HepG2 (cell line): Measurements from ENCODE around the gene CREB3. TPM values are rescaled to one million over a fixed set of nuclear protein-coding genes. Genes with fewer than 3 reads are reported as not detected.

ENCODE experiments used
- ATAC-seq: fragments of 200-7000 bp; cut with Tn5 transposase; 3 replicates; pipeline ENCODE4 v1.9.1; 2020; ENCODE audit warnings: mild to moderate bottlenecking, moderate library complexity
- BruUV-seq: library from RNA; stranded (reverse); fragments of 400-500 nt; replicated peaks from 2 replicates; lab custom pipeline; 2021; lab: Mats Ljungman, UMichigan
- CTCF ChIA-PET: fragments of 300-600 bp; formaldehyde crosslinking; extraction: SDS; loops from one replicate; lab custom pipeline; 2021; ENCODE audit warnings: low total read pairs, inconsistent platforms, low intra/inter-chr PET ratio; lab: Yijun Ruan, JAX
- POLR2A ChIA-PET: fragments of 350-600 bp; sonication (Branson Sonifier 250); formaldehyde crosslinking; loops from one replicate; lab custom pipeline; 2020; ENCODE audit warnings: antibody characterized with exemption, inconsistent platforms; lab: Yijun Ruan, JAX
- DNase-seq: peaks from one replicate; pipeline ENCODE4 v3.0.0-alpha.2; 2015; ENCODE audit warnings: low spot score
- FAIRE-seq: peaks from 3 replicates; lab custom pipeline; 2011; peaks lifted over from hg19 to GRCh38; lab: Jason Lieb, UNC
- H2AFZ ChIP-seq: one replicate; pipeline ENCODE4 v1.6.1; 2011; ENCODE audit warnings: low read length, inconsistent platforms
- H3K27ac ChIP-seq: fragments of 300-600 bp; 3 replicates; pipeline ENCODE4 v1.8.0; 2011; ENCODE audit warnings: mixed run types, mild to moderate bottlenecking, mixed read lengths, low read length, inconsistent platforms; ENCODE audit not compliant: insufficient read depth; ENCODE audit errors: extremely low read length
- H3K27me3 ChIP-seq, 2 experiments: fragments of 200-600 bp in 1 of 2; 2 replicates in 1 of 2; 3 replicates in 1 of 2; pipeline versions ENCODE4 v1.6.0 to v1.8.0; 2011; ENCODE audit warnings: low read length in 2 of 2, mild to moderate bottlenecking in 2 of 2, moderate library complexity in 2 of 2, inconsistent platforms in 1 of 2; ENCODE audit not compliant: insufficient read depth in 2 of 2, control insufficient read depth in 1 of 2
- H3K36me3 ChIP-seq, 2 experiments: fragments of 200-600 bp in 1 of 2; replicated peaks in 1 of 2; 2 replicates in 1 of 2; 3 replicates in 1 of 2; pipeline versions ENCODE4 v1.5.1 to v1.8.0; 2011; ENCODE audit warnings: low read length in 2 of 2, inconsistent platforms in 1 of 2; ENCODE audit not compliant: insufficient read depth in 2 of 2, control insufficient read depth in 1 of 2
- H3K4me1 ChIP-seq: 2 replicates; pipeline ENCODE4 v1.5.1; 2012; ENCODE audit warnings: low read length, inconsistent platforms; ENCODE audit not compliant: insufficient read depth
- H3K4me2 ChIP-seq: 2 replicates; pipeline ENCODE4 v1.6.0; 2011; ENCODE audit warnings: low read depth, low read length, inconsistent platforms
- H3K4me3 ChIP-seq, 3 experiments: fragments of 200-600 bp in 1 of 3; sonication (generic), shearing (Covaris generic) in 1 of 3; replicated peaks in 1 of 3; 2 replicates each; pipeline ENCODE4 v1.5.1; 2011 to 2016; ENCODE audit warnings: low read length in 3 of 3, inconsistent platforms in 2 of 3, low read depth in 2 of 3, mild to moderate bottlenecking in 2 of 3, control low read depth in 1 of 3, mixed read lengths in 1 of 3; ENCODE audit not compliant: insufficient read depth in 1 of 3
- H3K79me2 ChIP-seq: one replicate; pipeline ENCODE4 v1.6.1; 2011; ENCODE audit warnings: low read length, inconsistent platforms; ENCODE audit not compliant: insufficient read depth
- H3K9ac ChIP-seq: 2 replicates; pipeline ENCODE4 v1.6.0; 2011; ENCODE audit warnings: mild to moderate bottlenecking, low read depth, low read length, inconsistent platforms; ENCODE audit not compliant: insufficient read depth
- H3K9me3 ChIP-seq: 2 replicates; pipeline ENCODE4 v1.5.1; 2012; ENCODE audit warnings: mild to moderate bottlenecking, low read length
- H4K20me1 ChIP-seq: 2 replicates; pipeline ENCODE4 v1.6.0; 2011; ENCODE audit warnings: inconsistent platforms, mild to moderate bottlenecking, low read length, moderate library complexity; ENCODE audit not compliant: insufficient read depth
- BRD4 ChIP-seq: sonication (generic); formaldehyde crosslinking; IDR thresholded peaks from 2 replicates; pipeline ENCODE4 v1.4.0; 2020; ENCODE audit warnings: missing genetic modification reagents
- CREB1 ChIP-seq, 2 experiments: fragments of 450-650 bp in 1 of 2; IDR thresholded peaks; 2 replicates each; pipeline ENCODE4 v1.6.1; 2016 to 2017; ENCODE audit warnings: control low read depth in 1 of 2, mild to moderate bottlenecking in 1 of 2, missing compliant biosample characterization in 1 of 2, missing genetic modification characterization in 1 of 2
- MED13 ChIP-seq: sonication (generic); formaldehyde crosslinking; IDR thresholded peaks from 2 replicates; pipeline ENCODE4 v1.5.0; 2020; ENCODE audit warnings: missing genetic modification reagents
- NFYB ChIP-seq: sonication (generic); formaldehyde crosslinking; IDR thresholded peaks from 2 replicates; pipeline ENCODE4 v1.4.0; 2020; ENCODE audit warnings: missing genetic modification reagents
- PHF5A ChIP-seq: IDR thresholded peaks from one replicate; pipeline ENCODE4 v1.6.1; 2018; ENCODE audit warnings: low read depth, missing genetic modification reagents; ENCODE audit not compliant: unreplicated experiment
- TOE1 ChIP-seq: sonication (generic); formaldehyde crosslinking; IDR thresholded peaks from 2 replicates; pipeline ENCODE4 v1.4.0; 2020; ENCODE audit warnings: mild to moderate bottlenecking, missing genetic modification reagents
- ZNF674 ChIP-seq: sonication (generic); formaldehyde crosslinking; IDR thresholded peaks from 2 replicates; pipeline ENCODE4 v1.5.0; 2020; ENCODE audit warnings: low read depth, mild to moderate bottlenecking, missing genetic modification reagents
- ZNF687 ChIP-seq: sonication (generic); formaldehyde crosslinking; IDR thresholded peaks from 2 replicates; pipeline ENCODE4 v1.5.1; 2020; ENCODE audit warnings: mild to moderate bottlenecking, missing genetic modification reagents, moderate library complexity
- WGBS: methylation state at CpG from one replicate; pipeline ENCODE4 v1.1.6; 2017; ENCODE audit warnings: low lambda C conversion rate; 5-methylcytosine and 5-hydroxymethylcytosine counted together
- in situ Hi-C: cut with HindIII; loops from 2 replicates; pipeline ENCODE4 v1.10.0; 2017; ENCODE audit warnings: low pct_unique_long_range_greater_than_20kb; ENCODE audit not compliant: extremely low pct_ligation_motif_present
- intact Hi-C: fragments of 100-400 bp; cut with micrococcal nuclease; formaldehyde crosslinking; loops from one replicate; pipeline ENCODE4 v1.10.0; 2022; ENCODE audit not compliant: unreplicated experiment
- polyA plus RNA-seq, 8 experiments: library from polyadenylated mRNA; depleted of rRNA in 3 of 8; stranded (reverse) in 7 of 8; unstranded in 1 of 8; fragments of >200 nt; fragmentation: Illumina TruSeq in 4 of 8; extraction: Trizol in 4 of 8; gene quantifications; 2 replicates each; pipeline versions ENCODE4 v1.2.1 to v1.2.3, GENCODE V29; 2011 to 2016; ENCODE audit warnings: low read depth in 4 of 8, missing spikeins in 1 of 8, mixed read lengths in 1 of 8; ENCODE audit not compliant: insufficient read depth in 1 of 8
- total RNA-seq, 5 experiments: library from RNA; depleted of rRNA; stranded (reverse); fragments of >200 nt; fragmentation: Illumina TruSeq; extraction: Trizol; gene quantifications; 2 replicates each; pipeline ENCODE4 v1.2.3, GENCODE V29; 2016; ENCODE audit warnings: low read depth in 1 of 5
- TF ChIP-seq, protein P1 (sequence below): sonication (generic); formaldehyde crosslinking; IDR thresholded peaks from 2 replicates; pipeline ENCODE4 v1.4.0; 2020; ENCODE audit warnings: missing genetic modification reagents, borderline replicate concordance

The CREB3 gene
- total and polyA plus RNA-seq, 2 of the 13 experiments (the other 11 are each of a cell fraction or from before 2014, with no cell fraction given): 11.1 to 34.2 TPM

DNA sequence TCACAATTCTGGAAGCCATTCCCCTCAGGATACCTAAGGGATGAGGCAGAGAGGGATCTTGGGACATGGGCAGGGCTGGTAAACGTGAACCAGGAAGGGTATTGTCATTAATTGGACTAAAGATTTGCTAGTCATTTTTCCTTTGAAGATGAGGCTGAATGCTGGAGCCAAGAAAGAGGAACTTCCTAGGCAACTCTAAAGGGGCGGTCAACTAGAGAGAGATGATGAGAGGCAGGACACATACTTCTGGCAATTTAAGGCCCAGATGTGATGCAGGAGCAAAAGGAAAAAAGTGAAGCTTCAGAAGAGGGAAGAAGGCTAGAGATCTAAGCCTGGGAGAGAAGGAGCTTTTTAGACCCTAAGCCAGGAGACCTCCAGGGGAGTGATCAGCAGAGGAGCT is 11.0 kb downstream of the CREB3 start:
- Histone ChIP-seq H3K27me3 (no peaks in the 10 kb centered on the region; a peak in 2 of 5 replicates), H3K9ac (no peak overlapping the region), H3K9me3 (no peaks in the 10 kb centered on the region), H2AFZ (no peak overlapping the region), H3K36me3 (peaks cover 36 to 62% of the 10 kb centered on the region in 2 experiments), H3K4me3 (no peak overlapping the region)
- BruUV-seq: no TSS peak
- ChIA-PET CTCF (no interaction called here), POLR2A (interaction anchor here (1.3 kb wide), 1 partner anchor 11 kb away, joined by 7 read pairs; the partner anchor contains the start of genes CREB3 and TLN1)
- intact Hi-C loops: no loop called here
- TF ChIP-seq TOE1 (CRISPR knock-in tag): no peak
- TF ChIP-seq ZNF674 (CRISPR knock-in tag): no peak
- TF ChIP-seq, all 625 proteins: peak for 0
- no peak overlapping the region for H3K4me2 ChIP-seq
- peaks cover 37% of the 10 kb centered on the region for H4K20me1 ChIP-seq
- H3K4me1 ChIP-seq: peaks cover 32% of the 10 kb centered on the region
- no peak for FAIRE-seq
- H3K79me2 ChIP-seq: peaks cover 50% of the 10 kb centered on the region
- in situ Hi-C loops: no loop called here
- H3K27ac ChIP-seq: no peak overlapping the region
- no peak for DNase-seq
- ATAC-seq: no peak
- WGBS: 99% methylated on average over 2 of the region's 2 CpGs

DNA sequence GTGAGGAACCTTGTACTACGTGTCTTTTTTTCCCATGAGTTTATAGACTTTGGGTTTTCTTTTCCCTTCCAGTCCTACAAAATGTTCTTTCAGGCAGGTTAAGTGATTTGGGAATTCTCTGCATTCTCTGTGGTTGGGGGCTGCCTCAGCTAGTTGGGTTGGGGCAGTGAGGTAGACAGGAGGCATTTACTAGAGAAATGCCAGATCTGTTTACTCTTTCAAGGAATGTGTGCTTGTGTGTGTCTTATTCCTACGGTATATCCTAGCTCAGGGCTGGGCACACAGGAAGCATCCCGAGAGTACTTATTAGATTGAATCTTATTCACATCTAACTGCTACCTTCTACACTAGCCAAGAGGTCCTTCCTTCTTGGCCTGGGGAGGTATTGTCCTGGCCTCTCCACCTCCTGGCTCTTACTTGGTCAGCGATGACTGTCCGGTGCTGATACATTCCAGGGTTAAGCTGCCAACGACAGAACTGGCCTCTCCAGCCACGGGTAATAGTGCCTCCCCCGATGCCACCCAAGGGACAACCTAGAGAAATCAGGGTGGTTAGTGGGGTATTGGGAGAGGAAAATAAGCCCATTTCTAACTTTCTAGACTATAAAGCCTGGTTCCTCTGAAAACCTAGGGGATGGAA is 11.5 kb downstream of the CREB3 start:
- H3K36me3 ChIP-seq: peaks cover 31 to 56% of the 10 kb centered on the region in 2 experiments
- no peaks in the 10 kb centered on the region for H3K9me3 ChIP-seq
- H3K9ac ChIP-seq: no peak overlapping the region
- H3K79me2 ChIP-seq: peaks cover 51% of the 10 kb centered on the region
- DNase-seq: no peak
- 94% methylated on average over 8 of the region's 8 CpGs for WGBS
- no peak overlapping the region for H2AFZ ChIP-seq
- BruUV-seq: no TSS peak
- no peaks in the 10 kb centered on the region; a peak in 2 of 5 replicates for H3K27me3 ChIP-seq
- intact Hi-C loops: no loop called here
- H3K4me2 ChIP-seq: no peak overlapping the region
- in situ Hi-C loops: no loop called here
- H3K27ac ChIP-seq: no peak overlapping the region
- peaks cover 39% of the 10 kb centered on the region for H4K20me1 ChIP-seq
- POLR2A ChIA-PET: interaction anchor here (1.3 kb wide), 1 partner anchor 12 kb away, joined by 7 read pairs; the partner anchor contains the start of genes CREB3 and TLN1
- peaks cover 32% of the 10 kb centered on the region for H3K4me1 ChIP-seq
- no peak overlapping the region for H3K4me3 ChIP-seq
- ATAC-seq: no peak
- FAIRE-seq: no peak
- CTCF ChIA-PET: no interaction called here
- TF ChIP-seq, protein P1, sequence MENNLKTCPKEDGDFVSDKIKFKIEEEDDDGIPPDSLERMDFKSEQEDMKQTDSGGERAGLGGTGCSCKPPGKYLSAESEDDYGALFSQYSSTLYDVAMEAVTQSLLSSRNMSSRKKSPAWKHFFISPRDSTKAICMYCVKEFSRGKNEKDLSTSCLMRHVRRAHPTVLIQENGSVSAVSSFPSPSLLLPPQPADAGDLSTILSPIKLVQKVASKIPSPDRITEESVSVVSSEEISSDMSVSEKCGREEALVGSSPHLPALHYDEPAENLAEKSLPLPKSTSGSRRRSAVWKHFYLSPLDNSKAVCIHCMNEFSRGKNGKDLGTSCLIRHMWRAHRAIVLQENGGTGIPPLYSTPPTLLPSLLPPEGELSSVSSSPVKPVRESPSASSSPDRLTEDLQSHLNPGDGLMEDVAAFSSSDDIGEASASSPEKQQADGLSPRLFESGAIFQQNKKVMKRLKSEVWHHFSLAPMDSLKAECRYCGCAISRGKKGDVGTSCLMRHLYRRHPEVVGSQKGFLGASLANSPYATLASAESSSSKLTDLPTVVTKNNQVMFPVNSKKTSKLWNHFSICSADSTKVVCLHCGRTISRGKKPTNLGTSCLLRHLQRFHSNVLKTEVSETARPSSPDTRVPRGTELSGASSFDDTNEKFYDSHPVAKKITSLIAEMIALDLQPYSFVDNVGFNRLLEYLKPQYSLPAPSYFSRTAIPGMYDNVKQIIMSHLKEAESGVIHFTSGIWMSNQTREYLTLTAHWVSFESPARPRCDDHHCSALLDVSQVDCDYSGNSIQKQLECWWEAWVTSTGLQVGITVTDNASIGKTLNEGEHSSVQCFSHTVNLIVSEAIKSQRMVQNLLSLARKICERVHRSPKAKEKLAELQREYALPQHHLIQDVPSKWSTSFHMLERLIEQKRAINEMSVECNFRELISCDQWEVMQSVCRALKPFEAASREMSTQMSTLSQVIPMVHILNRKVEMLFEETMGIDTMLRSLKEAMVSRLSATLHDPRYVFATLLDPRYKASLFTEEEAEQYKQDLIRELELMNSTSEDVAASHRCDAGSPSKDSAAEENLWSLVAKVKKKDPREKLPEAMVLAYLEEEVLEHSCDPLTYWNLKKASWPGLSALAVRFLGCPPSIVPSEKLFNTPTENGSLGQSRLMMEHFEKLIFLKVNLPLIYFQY (CRISPR knock-in tag): no peak
- TF ChIP-seq MED13: no peak
- no peak for TF ChIP-seq PHF5A
- no peak for TF ChIP-seq NFYB (CRISPR knock-in tag)
- no peak for TF ChIP-seq BRD4 (CRISPR knock-in tag)
- TF ChIP-seq ZNF687 (CRISPR knock-in tag): no peak
- TF ChIP-seq CREB1 (IDR thresholded peaks at IDR 0.05): no peak
- no peak for TF ChIP-seq CREB1 (CRISPR knock-in tag; IDR thresholded peaks at IDR 0.05)
